GM20000 (cell line): Measurements from ENCODE around the gene PGBD2.

Experiments
- DNase-seq: peaks from one replicate; pipeline ENCODE4 v3.0.0; 2012; ENCODE audit warnings: low spot score
- CTCF ChIP-seq: IDR thresholded peaks from 2 replicates; pipeline ENCODE4 v1.5.1; 2012; ENCODE audit warnings: mild to moderate bottlenecking, control low read depth; ENCODE audit errors: extremely low read depth, missing control alignments

The PGBD2 gene

GRCh38 chr1:248905662-248906008, 400 bp upstream of the PGBD2 start:
- TF ChIP-seq CTCF = no peak
- no peak for DNase-seq

GRCh38 chr1:248906753-248907661, 972 bp downstream of the PGBD2 start:
- no peak for TF ChIP-seq CTCF

GRCh38 chr1:248910761-248911160, 4.7 kb downstream of the PGBD2 start:
- TF ChIP-seq CTCF = no peak
- DNase-seq = no peak

More at GRCh38 chr1:248906753-248907661, 972 bp downstream of the PGBD2 start:
- no peak for DNase-seq

GRCh38 chr1:248913933-248914332, 7.9 kb downstream of the PGBD2 start:
- no peak for TF ChIP-seq CTCF
- no peak for DNase-seq

GRCh38 chr1:248914796-248915381, 8.9 kb downstream of the PGBD2 start:
- TF ChIP-seq CTCF = no peak
- no peak for DNase-seq

- no peak for TF ChIP-seq CTCF
- peak; percentile 2 for DNase-seq
Observed at GRCh38 chr1:248918131-248918530, 12.1 kb downstream of the PGBD2 start.
